ENCODE results near the gene SUN1.
"Not testable (repeated sequence)": the region's sequence is repeated elsewhere in the genome, so short reads cannot be mapped to it uniquely, and the experiment has no call there.

Gene SUN1

DNA sequence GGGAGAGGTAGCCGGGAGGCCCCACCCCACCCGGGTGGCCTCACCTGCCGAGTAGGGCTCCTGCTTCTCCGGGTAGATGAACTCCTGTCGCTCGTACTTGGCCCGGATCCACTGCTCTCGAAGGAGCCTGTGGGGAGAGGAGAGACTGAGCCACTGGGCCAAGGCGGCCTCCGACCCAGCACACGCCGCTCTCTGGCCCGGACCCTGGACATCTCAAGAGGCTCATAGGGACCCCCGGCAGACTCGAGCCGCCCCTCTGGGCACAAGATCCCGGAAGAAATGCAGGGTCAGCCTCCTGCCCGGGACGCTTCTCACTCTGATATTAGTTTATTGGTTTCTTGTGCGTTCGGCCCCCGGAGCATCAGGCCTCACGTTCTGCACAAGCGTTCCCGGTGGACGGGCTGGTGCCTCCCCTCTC is 87.7 kb downstream of the SUN1 start:
- no peak overlapping the region for H3K4me3 ChIP-seq (replicated peaks; ENCODE audit: low read depth, low read length)
- no peak for DNase-seq (ENCODE audit: extremely low read depth, low read depth)
- TF ChIP-seq, protein P1, sequence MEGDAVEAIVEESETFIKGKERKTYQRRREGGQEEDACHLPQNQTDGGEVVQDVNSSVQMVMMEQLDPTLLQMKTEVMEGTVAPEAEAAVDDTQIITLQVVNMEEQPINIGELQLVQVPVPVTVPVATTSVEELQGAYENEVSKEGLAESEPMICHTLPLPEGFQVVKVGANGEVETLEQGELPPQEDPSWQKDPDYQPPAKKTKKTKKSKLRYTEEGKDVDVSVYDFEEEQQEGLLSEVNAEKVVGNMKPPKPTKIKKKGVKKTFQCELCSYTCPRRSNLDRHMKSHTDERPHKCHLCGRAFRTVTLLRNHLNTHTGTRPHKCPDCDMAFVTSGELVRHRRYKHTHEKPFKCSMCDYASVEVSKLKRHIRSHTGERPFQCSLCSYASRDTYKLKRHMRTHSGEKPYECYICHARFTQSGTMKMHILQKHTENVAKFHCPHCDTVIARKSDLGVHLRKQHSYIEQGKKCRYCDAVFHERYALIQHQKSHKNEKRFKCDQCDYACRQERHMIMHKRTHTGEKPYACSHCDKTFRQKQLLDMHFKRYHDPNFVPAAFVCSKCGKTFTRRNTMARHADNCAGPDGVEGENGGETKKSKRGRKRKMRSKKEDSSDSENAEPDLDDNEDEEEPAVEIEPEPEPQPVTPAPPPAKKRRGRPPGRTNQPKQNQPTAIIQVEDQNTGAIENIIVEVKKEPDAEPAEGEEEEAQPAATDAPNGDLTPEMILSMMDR (IDR thresholded peaks at IDR 0.05; ENCODE audit: low read depth, low read length, missing control alignments), result no peak

DNA sequence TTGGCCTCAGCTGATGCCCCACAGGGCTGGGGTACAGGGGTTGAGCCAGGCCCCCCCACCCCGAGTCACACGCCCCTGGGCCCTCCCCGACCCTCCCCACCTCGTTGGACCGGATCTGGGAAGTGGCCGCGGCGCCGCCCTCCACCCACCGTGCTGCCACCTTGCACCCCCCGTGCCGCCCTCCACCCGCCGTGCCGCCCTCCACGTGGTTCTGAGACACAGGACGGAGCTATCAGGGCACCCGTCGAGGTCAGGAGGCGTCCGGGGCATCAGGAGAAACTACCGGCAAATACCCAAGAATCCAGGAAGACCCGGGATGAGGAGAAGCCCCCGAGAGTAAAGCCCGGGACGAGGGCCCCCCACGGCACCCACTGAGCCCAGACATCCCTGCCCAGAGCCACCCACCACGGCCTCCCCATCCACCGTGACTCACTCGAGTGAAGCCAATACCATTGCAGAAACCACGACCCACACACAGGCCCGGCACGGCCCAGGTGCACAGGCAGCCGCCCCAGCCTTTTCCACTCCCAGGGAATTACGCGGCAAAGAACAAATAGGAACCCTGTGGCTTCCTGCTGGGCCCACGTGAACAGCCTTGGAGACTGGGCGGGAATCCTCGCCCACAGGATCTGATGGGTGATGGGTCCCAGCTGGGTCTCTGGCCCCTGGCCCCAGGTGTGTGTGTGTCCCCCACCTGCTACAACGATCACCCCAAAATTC is 88.2 kb downstream of the SUN1 start:
- no peak overlapping the region for H3K4me3 ChIP-seq (replicated peaks; ENCODE audit: low read depth, low read length)
- TF ChIP-seq, protein P1 (IDR thresholded peaks at IDR 0.05; ENCODE audit: low read depth, low read length, missing control alignments), result no peak
- DNase-seq (ENCODE audit: extremely low read depth, low read depth), result no peak

DNA sequence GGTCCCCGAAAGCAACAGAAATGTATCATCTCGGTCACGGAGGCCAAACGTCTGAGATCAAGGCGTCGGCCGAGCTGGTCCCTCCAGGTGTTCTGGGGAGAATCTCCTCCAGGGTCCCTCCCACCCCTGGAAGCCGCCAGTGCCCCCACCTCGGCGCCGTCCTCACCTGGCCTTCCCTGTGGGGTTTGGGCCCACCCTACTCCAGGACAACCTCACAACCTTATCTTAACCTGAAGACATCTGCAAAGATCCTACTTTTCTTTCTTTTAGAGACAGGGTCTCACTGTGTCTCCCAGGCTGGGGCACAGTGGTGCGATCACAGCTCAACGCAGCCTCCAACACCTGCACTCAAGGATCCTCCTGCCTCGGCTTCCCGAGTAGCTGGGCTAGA is 88.8 kb downstream of the SUN1 start:
- TF ChIP-seq, protein P1 (IDR thresholded peaks at IDR 0.05; ENCODE audit: low read depth, low read length, missing control alignments), result no peak
- no peak for DNase-seq (ENCODE audit: extremely low read depth, low read depth)
- H3K4me3 ChIP-seq (replicated peaks; ENCODE audit: low read depth, low read length), result no peak overlapping the region

DNA sequence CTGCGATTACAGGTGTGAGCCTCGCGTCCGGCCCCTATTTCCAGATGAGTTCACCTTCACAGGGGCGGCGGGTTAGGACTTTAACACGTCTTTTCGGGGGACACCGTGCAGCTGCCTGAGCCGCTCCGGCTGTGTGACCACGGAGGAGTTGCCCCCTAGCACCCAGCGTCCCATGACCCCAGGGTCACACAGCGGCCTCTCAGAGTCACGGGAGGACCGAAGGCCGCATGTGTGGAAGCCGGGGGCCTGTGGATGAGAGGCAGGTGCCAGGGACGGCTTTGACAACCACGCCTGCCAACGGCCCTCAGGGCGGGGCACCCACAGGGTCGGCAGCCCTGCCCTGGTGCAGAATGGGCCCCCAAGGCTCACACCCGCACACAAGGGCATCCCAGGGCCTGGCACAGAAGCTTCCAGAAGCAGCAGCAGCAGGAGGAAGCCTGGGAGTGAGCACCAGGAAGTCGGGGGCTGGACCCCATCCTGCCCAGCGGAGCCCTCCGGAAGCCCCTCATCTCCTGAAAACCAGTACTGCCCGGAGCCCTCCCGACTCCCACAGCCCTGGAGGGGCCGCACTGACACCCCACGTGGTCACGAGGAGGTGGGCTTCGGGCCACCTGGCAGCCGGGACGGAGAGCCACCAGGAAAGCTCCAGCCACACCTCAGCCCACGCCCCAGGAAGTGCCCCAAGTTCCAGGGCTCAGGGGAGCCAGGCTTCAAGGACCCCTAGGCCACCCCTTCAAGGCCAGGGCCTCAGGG is 89.5 kb downstream of the SUN1 start:
- TF ChIP-seq, protein P1 (IDR thresholded peaks at IDR 0.05; ENCODE audit: low read depth, low read length, missing control alignments), result no peak
- no peak overlapping the region for H3K4me3 ChIP-seq (replicated peaks; ENCODE audit: low read depth, low read length)
- no peak for DNase-seq (ENCODE audit: extremely low read depth, low read depth)

DNA sequence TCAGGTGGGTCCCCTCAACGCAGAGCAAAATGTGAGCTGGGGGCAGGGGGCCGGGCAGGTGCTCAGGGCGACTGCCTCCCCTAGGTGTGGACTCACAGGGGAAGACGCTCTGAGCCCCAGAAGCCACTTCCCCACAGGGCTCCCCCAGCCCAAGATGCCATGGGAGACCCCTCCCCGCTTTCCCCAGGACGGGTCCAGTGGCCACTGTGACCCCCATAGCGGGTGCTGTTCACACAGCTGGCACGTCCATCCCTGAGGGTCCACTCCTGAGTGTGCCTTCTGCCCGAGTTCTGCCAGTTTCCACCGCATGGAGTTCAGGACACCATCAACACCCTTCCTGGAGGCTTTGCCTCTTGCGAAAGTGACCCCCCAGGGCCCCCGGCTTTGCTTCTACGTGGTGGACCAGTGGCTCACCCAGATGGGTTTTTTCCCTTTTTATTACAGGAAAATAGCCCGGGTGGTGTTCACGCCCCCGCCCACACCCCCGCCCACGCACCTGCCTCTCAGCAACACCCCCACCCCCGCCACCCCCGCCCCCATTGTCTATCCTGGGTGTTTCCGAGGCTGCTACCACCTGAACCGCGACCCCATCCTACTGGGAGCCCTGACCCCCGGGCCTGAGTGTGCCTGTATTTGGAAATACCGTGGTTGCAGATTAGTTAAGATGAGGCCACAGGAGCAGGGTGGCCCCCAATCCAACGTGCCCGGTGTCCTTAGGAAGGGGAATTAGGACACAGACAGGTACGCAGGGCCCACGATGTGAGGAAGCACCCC is 90.2 kb downstream of the SUN1 start:
- TF ChIP-seq, protein P1 (IDR thresholded peaks at IDR 0.05; ENCODE audit: low read depth, low read length, missing control alignments), result no peak
- no peak for DNase-seq (ENCODE audit: extremely low read depth, low read depth)
- H3K4me3 ChIP-seq (replicated peaks; ENCODE audit: low read depth, low read length), result no peak overlapping the region

DNA sequence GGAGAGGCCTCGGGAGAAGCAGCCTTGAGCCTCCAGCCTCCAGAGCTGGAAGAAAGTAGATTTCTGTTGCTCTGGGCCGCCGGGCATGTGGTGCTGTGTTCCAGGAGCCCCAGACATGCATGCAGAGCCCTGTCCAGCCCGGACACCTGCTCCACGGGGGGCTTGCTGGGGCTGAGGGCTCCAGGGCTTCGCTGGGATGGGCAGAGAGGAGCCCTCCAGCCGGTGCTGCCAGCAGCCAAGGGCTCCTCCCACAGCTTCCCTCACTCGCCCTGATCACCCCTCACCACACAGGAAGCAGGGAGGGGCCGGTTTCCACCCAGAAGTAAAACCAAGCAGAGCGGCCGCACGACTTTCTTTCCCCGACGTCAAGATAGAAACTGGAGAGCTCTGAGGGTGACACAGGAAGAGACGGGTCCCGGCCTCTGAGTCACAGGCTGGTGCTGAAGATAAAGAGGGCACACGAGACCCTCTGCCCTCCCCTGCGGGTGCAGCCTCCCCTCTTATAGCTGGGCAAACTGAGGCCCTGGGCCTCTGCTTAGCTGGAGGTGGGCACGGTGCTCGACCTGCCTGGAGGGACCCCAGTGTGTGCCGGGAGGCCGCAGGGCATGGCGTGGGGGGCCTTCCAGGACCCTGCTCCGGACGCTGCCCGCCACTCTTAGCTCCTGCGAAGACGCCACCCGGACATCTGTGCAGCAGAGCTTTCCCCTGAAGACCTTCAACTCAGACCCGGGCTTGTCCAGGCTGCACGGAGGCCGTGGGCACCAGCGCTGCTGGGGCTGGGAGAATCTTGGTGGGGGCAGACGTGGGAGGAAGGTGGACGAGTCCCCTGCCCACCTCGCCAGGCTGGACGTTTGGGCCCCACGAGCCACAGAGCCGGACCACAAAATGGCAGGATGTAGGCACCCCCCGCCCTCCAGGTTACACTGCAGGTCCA is 91.1 kb downstream of the SUN1 start:
- no peak for DNase-seq (ENCODE audit: extremely low read depth, low read depth)
- TF ChIP-seq, protein P1 (IDR thresholded peaks at IDR 0.05; ENCODE audit: low read depth, low read length, missing control alignments), result no peak
- H3K4me3 ChIP-seq (replicated peaks; ENCODE audit: low read depth, low read length), result no peak overlapping the region

DNA sequence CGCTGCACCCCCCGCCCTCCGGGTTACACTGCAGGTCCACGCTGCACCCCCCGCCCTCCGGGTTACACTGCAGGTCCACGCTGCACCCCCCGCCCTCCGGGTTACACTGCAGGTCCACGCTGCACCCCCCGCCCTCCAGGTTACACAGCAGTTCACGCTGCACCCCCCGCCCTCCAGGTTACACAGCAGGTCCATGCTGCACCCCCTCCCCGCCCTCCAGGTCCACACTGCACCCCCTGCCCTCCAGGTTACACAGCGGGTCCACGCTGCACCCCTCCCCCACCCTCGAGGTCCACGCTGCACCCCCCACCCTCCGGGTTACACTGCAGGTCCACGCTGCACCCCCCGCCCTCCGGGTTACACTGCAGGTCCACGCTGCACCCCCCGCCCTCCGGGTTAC is 91.8 kb downstream of the SUN1 start:
- H3K4me3 ChIP-seq (replicated peaks; ENCODE audit: low read depth, low read length); DNase-seq (ENCODE audit: extremely low read depth, low read depth): not testable (repeated sequence)

Measured in HFF-Myc (cell line).